HG03097 (cell line): Measurements from ENCODE around the gene ITPRIPL2.

Experiments used
- ATAC-seq: cut with Tn5 transposase; IDR thresholded peaks from one replicate; pipeline ENCODE4 v1.9.1; 2021; ENCODE audit not compliant: unreplicated experiment, low FRiP score

The ITPRIPL2 gene

DNA sequence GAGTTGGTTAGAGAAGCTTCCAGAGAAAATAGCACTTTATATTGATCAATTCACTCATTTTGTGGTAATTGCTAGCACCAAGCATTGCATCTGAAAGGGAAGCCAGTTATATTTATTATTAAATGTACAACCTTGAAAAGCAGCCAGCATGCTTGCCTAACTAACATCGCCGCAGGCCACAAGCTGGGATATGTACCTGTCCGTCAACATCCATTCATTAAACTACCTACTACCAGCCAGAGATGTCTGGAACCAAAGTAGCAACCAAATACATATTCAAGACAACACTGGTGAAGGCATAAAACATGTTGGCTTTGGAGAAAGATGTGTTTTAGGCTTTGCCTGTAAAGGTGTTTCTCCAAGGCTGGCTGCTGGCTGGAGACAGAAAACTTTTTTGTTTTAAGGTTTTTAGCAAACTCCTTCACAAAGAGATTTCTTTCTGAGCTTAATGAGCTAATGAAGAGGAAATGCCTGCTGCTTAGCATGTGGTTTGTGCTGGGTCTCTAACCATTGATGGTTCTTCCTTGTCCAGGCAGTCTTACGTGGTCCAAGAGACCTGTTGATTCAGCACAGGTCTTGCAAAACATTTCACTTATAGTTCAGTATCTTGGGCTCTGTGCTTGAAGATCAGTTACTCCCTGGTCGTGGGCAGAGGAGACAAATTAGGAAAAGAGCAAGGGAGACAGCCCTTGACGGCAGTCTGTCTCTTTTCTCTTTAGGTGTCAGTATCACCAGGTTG is 3.1 kb downstream of the ITPRIPL2 start:
- no peak for ATAC-seq

DNA sequence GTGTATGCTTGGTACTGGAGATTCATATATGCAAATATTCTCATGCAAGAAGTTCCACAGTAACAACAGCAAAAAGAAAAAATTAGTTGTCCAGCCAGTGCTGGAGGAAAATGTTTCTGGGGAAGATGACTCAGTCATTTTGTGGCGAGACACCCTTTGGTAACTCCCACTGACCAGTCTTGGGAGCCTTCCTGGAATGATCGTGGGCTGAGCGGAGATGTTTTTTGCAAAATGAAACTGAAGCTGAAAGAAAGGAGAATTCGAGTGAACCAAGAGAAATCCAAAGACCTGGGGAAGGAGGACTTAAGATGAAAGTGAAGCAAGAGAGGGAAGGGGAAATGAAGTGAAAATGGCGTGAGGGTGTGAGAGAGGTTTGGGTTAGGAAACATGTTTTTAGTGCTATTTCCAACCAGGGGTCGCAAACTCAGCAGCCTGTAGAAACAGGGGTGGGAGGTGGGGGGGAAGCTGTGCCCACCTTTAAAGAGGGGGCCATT is 5.2 kb downstream of the ITPRIPL2 start:
- no peak for ATAC-seq

DNA sequence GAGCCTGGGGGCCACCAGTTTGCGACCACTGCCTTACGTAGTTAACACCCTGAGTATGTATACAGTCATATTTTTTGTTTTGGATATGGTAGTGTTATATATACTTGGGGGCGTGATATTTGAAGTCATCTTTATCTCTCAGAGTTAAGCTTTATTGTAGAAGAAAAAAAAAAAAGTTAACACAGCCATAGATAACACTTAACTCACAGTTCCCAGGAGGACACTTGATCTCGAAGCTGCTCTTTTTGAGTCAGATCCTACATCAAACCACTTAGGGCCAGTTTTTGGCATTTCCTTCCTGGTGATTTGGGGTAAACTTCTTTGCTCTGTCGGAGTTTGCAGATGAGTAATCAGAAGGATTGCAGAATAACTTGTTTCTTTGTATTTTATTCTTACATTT is 5.8 kb downstream of the ITPRIPL2 start:
- ATAC-seq, result no peak

DNA sequence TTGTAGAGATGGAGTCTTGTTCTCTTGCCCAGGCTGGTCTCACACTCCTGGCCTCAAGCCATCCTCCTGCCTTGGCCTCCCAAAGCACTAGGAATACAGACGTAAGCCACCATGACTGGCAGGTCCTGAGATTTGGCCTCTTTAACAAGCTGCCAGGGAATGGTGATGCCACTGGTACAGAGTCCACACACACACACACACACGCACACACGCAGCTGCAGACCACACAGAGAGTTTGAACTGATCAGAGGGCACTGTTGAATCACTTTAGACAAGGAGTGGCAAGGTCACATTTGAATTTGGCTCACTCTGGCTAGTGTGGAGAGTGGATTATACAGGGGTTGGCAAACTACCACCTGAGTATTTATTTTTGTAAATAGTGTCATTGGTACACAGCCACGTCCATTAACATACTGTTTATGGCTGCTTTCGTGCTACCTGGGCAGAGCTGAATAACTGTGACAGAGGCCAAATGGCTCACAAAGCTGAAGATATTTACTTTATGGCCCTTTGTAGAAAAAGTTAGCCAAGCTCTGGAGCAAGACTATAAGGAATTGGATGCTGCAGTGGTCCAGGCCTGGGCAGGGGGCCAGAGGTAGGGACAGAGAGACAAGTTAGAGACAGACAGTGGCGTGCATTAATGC is 9.9 kb downstream of the ITPRIPL2 start:
- ATAC-seq, result no peak

DNA sequence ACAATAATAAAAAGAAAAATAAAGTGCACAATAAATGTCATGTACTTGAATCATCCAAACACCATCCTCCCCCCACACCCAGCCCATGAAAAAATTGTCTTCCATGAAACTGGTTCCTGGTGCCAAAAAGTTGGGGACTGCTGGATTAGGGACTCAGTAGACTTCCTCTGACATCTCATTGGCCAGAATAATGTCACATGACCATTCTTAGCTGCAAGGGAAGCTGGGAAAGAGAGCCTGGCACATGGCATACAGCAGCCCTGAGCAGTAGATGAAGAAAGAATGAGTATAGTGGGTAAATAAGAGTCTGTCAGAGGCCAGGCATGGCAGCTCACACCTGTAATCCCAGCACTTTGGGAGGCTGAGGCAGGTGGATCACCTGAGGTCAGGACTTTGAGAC is 12.5 kb downstream of the ITPRIPL2 start:
- no peak for ATAC-seq

DNA sequence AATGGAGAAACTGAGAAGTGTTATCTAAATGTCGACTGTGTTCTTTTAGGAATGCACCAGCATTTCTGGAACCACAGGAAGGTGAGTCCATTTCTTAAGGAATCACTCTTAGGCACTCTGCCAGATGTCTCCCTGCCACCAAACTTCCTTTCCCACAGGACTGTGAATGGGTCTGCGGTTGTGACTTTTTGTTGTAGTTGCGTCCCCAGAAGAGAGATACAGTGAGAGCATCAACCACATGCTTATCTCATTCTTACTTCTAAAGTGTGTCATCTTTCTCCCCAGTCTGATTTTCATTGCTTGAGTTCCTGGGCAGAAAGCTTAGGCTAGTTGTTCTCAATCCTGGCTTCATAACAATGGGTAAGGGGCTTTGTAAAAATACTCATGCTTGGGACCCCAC is 13.4 kb downstream of the ITPRIPL2 start:
- ATAC-seq, result no peak

DNA sequence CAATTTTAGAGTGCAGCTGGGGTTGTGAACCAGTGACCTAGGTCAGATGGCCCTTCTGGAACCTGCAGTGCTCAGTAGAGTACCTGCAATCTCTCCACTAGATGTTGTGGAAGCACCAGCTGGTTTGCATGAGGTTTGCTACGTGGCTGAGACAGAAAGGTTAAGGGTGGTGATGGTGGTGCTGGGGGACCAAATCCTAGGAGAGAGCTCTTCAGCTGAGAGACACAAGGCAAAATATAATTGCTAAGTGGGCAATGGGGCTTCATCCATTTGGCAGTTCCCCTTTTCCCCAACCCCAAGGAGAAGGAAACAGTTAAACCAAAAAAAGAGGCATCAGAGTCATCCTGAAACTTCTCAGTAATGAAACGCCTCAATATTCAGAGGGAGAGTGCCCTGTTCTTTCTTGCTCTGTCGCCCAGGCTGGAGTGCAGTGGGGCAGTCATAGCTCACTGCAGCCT is 13.9 kb downstream of the ITPRIPL2 start:
- no peak for ATAC-seq

DNA sequence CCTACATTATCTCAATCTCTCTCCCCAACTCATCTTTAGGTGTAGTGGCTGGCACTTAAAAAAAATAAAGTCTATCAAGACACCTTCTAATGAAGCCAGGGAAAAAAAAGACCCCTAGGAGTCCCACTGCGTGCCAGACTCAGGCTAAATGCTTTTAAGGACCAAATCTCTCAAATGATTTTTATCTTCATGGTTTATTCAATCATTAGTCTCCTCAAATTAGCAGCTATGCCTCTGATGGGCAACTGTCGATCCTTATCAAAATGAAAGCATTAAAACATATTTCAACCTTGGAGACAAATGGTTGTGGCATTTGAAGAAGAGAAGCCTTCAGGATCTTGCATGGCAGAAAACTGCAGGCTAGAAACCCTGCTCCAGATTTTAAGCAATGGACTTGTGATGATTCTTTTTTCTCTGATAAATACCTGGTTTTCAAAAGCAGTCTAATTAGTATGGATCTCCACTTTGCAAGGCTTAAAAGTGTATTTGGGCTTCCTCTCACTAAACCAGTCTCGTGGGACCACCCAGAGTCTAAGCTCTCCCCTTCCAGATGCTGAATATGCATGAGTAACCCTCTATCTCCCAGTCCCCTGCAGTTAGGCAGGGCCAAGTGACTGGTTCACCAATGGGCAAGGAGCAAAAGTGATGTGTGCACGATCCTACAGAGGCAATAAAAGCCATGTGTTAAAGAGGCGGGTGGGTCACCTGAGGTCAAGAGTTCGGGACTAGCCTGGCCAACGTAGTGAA is 14.9 kb downstream of the ITPRIPL2 start:
- no peak for ATAC-seq

DNA sequence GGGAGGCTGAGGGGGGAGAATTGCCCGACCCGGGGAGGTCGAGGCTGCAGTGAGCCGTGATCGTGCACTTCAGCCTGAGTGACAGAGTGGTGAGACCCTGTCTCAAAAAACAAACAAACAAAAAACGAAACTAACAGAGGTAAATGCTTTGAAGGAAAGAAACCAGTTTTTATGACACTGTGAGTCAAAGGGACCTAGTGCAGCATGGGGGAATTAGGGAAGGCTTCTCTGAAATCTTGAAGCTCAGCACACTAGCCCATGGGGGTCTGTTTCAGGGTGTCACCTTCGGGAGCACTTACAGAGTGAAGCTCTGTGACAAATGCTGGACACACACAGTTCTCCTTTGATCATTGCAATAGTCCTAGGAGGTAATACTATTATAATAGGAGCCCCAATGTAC is 16.6 kb downstream of the ITPRIPL2 start:
- no peak for ATAC-seq

DNA sequence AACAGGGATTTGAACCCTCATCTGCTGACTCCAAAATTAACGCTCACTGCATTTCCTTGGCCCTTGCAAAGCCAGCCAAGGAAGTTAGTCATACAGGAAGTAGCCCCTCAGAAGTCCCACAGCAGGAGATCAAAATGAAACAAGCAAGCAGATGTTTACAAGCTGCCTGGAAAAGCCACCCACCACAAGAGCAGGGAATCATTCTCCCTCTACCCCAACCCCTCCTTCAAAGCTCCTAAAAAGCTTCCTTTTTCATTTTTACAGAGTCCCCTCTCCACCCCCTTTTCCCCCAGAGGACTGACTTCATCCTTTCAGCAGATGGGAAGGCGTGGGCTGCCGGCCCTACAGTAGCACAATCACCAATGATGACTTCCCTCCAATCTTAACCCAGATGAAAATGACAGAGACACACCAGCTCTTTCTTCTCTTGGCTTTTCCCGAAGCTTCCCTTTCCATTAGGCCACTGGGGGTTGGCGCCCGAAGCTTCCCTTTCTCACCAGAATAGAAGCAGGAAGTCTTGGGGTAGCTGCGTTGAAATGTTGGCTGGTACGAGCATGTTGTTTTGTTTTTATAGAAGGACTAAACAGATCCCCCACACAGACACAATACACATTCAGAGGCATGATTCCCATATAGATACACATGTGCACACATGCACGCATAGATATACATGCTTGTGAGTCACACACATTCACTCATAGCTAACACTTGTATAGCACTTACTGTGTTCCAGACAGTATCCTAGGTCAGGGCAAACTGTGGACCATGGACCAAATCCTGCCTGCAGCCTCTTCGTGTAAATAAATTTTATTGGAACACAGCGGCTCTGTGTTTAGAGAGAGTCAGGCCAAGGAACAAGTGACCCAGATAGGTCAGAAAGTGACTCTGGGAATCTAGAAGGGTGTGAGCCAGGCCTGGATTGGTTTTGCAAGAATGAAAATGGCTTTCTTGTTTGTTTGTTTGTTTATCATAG is 17.4 kb downstream of the ITPRIPL2 start:
- no peak for ATAC-seq

DNA sequence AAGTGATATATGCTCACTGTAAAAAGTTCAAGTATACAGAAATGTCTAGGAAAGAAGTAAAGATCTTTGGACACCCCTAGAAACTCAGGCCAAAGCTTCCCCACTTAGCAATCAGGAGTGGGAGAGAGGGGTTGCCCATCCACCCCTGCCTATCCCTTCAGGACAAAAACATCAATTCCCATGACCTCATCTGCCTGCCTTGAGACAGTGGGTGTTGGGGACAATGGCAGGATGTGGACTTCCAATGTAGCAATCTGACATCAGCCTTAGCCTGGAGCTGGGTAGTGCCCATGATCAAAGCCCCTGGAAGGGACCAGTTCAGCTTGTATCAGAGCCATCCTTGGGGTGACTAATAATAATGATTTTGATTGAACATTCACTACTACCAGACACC is 18.1 kb downstream of the ITPRIPL2 start:
- ATAC-seq, result no peak

DNA sequence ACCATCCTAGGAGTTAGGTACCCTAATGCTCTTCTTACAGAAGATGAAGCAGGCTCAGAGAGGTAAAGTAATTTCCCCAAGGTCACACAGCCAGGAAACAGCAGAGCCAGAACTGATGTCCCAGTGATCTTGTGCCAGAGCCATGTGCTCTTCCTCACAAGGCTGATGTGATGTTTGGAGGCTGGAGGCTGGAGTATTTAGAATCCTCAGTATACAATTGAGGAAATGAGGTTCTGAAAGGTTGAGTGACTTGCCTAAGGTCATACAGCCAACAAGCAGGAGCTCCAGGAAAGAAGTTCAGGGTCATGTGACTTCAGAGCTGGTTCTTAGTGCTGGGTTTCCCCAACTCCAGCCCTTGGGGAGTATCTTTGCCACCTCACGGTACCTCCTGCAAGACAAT is 18.5 kb downstream of the ITPRIPL2 start:
- no peak for ATAC-seq

DNA sequence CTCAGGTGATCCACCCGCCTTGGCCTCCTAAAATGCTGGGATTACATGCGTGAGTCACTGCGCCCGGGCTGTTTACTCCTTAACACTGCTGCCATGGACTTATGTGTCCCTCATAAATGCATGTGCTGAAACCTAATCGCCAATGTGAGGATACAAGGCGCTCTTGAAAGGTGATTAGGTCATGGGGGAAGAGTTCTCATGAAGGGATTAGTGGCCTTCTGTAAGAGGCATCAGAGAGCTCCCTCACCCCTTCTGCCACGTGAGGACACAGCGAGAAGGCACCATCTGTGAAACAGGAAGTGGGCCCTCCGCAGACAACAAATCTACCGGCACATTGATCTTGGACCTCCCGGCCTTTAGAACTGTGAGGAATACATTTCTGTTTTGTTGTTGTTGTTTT is 19.1 kb downstream of the ITPRIPL2 start:
- ATAC-seq, result no peak

DNA sequence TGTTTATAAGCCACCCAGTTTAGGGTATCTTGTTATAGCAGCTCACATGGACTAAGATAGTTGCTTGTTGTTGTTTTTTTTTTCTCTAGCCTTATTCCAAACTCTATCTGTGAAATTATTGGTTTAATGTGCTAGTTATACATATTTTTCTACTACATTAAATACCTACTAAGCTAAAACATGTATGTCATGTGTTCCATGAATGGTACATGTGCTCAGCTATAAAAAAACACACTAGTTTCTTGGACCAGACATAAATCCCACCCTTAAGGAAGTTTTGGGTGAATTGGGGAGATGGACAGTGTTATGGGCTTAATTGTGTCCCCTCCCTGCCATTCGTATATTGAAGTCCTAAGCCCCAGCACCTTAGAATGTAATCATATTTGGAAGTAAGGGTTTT is 19.8 kb downstream of the ITPRIPL2 start:
- no peak for ATAC-seq

DNA sequence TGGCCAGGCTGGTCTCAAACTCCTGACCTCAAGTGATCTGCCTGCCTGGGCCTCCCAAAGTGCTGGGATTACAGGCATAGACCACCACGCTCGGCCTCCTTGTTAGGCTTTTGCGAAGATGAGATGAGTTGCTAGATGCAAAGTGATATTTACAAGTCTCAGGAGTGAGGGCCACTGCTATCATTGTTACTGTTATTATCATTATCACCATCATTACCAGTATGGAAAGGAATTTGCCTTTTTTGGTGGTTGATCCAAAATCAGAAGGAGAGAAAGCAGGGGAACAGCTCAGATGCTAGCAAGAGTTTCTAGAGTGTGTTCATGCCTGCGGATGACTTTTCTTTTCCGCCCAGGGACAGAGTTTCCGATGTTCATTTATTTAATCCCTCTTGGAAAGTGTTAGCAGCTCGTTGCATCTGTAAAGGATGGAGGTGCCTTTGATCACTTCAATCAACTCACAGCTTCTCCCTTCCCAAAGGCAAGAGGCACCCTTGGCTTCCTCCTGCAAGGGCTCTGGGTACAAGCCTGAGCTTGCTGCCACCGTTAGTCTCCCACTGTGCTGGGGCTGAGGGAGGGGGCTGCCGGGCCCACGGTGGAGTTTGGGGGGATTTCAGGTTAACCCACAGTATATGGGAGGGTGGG is 21.6 kb downstream of the ITPRIPL2 start:
- no peak for ATAC-seq

DNA sequence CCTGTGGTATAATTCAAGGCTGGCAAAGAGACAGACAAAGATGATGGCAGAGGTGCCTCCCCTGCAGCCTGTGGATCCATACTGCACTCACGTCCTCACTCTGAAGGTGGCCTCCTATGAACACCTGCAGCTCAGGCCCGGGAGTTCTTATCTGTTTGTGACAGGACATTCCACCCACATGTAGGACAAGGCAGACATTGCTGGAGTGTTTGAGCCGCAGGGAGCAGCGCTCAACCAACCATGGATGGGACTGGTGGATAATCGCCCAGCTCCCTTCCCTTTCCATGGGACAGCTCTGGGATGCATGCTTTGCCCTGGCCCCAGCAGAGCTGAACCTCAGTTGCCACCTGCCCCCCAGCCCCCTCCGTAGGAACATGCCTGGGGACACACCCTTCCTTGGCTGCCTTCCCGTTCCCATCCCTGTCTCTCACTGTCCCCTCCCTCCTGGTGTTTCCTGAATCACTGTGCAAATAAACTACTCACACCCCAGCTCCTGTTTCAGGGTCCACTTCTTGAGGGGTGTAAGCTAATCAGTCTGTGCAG is 22.2 kb downstream of the ITPRIPL2 start:
- ATAC-seq, result no peak

DNA sequence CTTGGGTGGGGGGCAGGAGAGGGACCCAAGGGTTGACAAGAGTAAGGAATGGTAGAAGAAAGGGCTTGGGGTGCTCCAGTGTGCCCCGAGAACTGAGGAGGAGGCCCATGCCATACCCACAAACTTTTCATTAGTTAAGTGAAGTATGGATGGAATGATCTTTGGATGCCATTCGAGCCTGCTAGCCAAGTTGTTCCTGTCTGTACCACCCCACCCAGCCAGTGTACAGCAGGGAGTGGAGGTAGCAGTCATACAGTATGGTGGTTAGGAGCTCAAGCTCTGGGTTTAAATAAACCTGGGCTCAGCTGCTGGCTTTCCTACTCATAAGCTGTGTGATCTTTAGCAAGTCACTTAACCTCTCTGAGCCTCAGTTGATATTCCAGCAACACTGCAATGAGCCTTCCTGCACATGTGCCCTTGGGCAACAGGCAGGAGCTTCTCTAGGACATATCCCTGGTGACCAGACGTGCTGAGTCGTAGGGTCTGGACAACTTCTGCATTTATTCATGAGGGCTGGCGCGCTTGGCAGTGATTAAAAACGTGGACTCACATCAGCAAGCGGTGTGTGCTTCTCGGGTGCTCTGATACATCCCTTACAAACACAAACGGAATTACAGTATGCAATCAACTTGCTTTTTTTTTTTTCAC is 22.9 kb downstream of the ITPRIPL2 start:
- no peak for ATAC-seq

DNA sequence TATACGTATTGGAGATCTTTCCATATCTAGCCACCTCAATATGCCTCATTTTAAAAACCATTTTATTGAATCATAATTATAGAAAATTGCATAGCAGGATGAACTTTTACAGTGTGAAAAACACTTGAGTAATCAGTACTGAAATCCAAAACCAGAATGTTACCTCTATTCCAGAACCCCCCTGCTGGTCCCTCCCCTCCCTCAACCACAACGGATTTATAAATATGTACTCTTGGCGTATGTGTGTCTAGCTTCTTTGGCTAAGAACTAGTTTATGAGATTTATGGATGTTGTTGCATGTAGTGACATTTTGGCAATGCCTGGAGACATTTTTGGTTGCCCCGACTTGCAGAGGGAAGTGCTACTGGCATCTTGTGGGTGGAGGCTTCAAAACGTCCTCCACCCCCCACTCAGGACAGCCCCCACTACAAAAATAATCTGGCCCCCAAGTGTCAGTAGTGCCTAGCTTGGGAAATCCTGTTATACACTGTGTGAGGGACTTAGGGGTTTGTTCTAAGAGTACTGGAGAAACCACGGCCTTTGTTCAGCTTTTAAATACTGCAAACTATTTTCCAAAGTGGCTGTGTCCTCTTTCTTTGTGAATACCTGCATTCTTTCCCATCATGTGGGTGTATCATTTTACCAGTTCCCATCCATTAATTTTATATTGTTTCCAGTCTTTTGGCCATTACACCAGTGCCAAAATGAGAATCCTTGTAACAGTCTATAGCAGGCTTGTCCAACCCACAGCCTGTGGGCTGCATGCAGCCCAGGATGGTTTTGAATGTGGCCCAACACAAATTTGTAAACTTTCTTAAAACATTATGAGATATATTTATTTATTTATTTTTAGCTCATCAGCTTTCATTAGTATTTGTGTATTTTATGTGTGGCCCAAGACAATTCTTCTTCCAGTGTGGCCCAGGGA is 23.7 kb downstream of the ITPRIPL2 start:
- no peak for ATAC-seq
